EH (cell line): ENCODE measurements around the gene C18orf54.
"Not testable (repeated sequence)": the region's sequence is repeated elsewhere in the genome, so short reads cannot be mapped to it uniquely, and the experiment has no call there.

ENCODE experiments used
- DNase-seq: peaks from one replicate; pipeline ENCODE4 v3.0.0-alpha.2; 2015; ENCODE audit warnings: low read depth

C18orf54 gene

GRCh38 chr18:54357660-54358494 lies at the start of gene C18orf54, which contains the start of gene STARD6:
Gene C18orf54 (plus strand): TSS chr18:54357906. CDS start chr18:54360573, 2,667 bp downstream.
Gene STARD6 (minus strand): TSS chr18:54357858. CDS start chr18:54354573, 3,285 bp downstream.
- DNase-seq, result peak; percentile 91

DNA sequence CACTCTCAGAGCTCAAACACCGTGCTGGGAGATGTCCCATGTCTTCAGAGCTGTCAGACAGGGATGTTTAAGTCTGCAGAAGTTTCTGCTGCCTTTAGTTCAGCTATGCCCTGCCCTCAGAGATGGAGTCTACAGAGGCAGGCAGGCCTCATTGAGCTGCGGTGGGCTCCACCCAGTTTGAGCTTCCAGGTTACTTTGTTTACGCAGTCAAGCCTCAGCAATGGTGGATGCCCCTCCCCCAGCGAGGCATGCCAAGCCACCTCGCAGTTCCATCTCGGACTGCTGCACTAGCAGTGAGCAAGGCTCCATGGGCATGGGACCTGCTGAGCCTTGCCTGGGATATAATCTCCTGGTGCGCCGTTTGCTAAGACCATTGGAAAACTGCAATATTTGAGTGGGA lies 48.1 kb upstream of the C18orf54 start:
- not testable (repeated sequence) for DNase-seq

DNA sequence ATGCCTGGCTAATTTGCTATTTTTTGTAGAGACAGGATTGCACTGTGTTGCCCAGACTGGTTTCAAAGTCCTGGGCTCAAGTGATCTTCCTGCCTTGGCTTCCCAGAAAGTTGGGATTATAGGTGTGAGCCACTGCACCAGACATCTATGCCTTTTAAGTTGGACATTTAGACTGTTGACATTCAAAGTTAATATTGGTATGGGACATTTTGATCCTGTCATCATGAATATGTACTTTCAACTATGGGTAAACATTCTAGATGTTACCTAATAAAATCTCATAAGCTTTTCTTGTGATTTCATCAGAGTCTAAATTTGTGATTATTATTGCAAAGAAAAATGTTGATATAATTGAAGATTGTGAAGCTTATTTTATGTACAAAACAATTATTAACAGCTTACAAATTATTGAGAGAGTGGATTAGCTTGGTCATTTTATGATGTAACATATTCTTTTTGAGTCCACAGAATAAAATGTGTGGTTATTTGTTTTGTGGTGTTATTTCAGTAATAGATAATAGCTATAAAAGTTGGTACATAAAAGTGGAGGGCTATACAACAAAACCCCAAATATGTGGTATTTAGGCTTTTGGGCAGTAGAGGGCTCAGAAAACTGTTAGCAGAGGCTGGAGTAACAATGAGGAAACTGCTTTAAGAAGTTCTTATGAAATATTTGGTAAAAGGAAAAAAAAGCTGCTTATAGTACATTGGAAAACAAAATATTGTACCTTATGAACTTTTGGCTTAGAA lies 41.5 kb upstream of the C18orf54 start:
- DNase-seq, result no peak

DNA sequence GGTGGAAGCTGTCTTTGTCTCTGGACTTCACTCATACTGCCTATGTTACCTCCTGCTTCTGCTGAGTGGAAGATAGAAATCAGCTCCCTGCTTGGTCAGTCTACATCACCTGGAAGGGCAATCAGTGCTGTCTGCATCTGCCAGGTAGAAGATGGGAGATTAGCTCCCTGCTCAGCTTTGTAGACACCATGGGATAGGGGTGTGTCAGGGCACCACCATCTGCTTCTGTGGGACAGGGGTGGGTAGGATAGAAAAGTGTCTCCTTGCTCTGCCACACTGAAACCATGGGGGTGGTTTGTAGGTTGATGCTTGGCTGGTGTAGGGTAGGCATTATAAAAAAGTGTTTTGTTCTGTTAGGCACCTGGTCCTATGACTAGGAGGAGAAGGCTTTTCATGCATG lies 34.1 kb upstream of the C18orf54 start:
- DNase-seq, result no peak

GRCh38 chr18:54323970-54324369 lies 33.7 kb upstream of the C18orf54 start:
- DNase-seq, result peak; percentile 23

DNA sequence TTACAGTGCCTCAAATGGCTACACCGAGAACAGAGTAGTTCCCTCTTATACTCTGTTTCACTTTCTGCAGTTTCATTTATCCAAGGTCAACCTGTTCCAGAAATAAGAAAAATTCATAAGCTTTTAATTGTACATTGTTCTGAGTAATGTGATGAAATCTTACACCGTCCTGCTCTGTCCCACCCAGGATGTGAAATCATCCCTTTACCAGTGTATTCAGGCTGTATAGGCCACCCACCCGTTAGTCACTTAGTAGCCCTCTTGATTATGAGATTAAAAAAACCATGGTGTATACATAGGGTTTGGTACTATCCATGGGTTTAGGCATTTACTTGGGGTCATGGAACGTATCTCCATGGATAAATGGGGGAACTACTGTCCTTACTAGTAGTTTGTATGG lies 29.9 kb upstream of the C18orf54 start:
- no peak for DNase-seq

DNA sequence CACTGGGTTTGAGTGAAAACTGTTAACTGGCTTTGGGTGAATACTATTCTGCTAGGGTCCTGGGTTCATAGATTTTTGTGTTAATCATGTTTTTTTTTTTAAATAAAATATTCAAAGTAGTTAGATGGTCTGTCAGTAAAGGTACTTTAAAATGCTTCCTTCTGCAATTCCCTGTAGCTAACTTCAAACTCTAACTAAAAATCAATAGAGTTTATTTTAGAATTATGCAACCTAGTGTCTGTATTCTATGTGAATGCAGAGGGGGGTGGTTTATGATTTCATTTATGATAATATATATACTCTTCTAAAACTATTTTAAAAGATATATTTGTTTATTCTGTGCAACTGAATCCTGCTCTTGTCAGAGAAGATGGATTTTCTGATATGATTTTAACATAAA lies 27.9 kb upstream of the C18orf54 start:
- DNase-seq, result no peak

DNA sequence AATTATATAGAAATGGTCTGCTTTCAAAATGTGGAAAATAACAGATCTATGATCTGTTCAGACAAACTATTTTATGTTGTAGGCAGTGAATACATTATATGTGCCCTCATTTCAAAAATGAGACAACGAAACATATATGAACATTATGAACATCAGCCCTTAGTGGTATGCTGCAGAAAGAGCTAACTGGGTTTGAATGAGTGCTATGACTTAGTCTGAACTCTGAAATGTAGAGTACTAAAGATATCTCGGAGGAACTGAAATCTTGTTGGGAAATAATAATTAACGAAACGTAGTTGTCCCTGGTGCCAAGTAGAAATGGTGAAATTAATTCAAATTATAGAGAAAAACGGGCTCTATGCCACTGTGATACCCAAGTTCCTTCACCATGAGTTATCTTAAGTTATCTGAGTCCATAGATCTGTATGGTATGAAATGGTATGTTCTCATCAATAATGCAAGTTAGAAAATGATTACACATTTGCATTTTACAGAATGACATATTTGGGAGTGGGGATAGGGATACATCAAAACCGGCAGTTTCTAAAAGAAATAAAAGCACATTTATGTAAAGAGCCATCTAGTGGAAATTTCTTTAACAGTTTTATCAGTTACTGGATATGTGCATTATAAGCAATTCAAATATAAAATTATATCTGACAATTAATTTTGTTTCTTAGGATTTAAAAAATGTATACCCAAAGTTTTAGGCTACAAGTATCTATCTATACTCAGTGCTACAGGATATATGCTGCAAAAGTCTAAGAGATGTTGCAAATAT lies 26.7 kb upstream of the C18orf54 start:
- DNase-seq, result no peak

GRCh38 chr18:54335638-54336173 lies 22.0 kb upstream of the C18orf54 start:
- no peak for DNase-seq

- DNase-seq, result no peak
Observed at GRCh38 chr18:54338230-54338629, 19.5 kb upstream of the C18orf54 start.

DNA sequence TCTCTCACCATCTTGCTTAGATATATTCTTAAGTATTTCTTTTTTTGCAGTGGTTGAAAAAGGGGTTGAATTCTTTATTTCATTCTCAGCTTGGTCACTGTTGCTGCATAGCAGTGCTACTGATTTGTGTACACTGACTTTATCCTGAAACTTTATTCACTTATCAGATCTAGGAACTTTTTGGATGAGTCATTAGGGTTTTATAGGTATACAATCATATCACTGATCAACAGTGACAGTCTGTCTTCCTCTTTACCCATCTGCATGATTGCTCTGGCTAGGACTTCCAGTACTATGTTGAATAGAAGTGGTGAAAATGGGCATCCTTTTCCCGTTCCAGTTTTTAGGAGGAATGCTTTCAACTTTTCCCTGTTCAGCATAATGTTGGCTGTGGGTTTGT lies 6.5 kb upstream of the C18orf54 start:
- DNase-seq, result peak; percentile 12

DNA sequence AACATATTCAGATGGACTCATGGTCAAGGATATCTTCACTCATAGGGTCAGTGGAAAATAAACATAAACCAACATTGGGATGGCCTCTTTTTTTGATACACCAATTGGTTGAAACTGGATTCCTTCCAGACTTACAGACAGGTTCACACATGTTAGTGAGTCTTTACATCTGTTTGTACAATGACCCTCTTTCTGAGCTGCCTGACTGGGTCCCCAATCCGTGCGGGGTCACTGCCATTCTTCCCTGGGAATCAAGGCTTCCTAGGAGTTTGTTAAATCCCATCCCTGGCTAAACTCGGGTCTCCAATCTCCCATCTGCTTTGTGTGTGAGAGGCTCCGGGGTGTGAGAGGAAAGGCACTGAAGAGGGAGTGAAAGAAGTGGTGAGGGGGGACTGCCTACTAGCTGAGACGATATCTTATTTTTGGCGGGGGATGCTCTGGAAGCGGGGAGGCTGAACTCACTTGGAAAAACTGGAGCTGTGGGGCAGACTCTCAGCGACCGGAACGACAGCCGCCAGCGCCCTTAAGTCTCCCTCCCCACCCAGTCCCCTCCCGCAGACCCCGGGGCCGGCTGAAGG lies 535 bp upstream of the C18orf54 start:
- no peak for DNase-seq

DNA sequence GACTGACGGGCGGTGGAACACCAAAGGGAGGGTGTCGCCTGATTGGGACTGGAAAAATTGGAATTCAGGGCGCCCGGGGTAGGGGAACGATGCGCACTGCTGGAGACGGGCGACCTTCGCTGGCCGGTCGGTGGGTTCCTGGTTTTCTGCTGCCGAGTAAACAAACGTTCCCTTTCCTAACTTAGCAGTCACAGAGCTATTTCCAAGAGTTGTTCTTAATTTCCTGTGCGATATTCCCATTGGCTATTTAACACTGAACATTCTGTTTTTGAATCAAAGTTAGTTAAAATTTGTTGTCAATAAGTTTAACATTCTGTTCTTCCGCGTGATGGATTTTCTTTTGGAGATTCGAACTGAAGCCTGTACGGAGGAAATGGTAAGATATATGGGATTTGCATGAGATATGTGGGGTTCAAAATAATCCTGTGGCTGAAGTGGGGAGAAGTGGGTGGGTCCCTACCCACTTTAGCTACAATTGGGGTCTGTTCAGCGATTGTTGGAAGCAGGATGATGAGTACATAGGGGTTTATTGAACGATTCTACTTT lies 862 bp downstream of the C18orf54 start:
- DNase-seq, result no peak

DNA sequence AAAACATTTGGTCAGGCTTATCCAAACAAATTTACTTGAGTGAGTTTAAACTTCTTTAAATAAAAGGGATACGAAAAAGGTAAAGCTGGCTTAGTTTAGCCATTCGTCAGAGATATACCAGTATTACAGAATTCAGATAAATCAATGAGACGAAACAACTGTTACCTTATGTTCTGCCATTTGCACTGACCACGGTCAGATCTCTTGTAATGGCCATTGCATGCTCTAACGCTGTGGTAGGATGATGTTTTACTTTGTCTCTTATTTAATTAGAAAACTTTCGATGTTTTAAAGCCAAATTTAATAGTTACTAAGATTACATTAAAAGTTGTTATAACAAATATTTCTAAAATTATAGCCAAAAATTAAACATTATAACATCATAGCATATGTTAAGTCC lies 1.5 kb downstream of the C18orf54 start:
- DNase-seq, result peak; percentile 27

DNA sequence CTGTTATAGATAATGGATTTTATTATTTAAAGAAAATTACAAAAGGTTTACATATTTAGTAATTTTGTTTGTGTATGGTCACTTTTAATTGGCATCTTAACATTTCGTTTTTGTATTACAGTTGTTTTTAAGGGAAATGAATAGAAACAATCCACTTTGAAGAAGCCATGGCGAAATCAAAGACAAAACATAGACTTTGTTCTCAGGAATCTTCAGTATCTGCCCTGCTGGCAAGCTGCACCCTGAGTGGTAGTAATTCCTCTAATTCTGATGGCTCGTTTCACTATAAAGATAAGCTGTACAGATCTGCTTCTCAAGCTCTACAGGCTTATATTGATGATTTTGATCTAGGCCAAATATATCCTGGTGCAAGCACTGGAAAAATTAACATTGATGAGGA lies 2.7 kb downstream of the C18orf54 start:
- peak; percentile 28 for DNase-seq

DNA sequence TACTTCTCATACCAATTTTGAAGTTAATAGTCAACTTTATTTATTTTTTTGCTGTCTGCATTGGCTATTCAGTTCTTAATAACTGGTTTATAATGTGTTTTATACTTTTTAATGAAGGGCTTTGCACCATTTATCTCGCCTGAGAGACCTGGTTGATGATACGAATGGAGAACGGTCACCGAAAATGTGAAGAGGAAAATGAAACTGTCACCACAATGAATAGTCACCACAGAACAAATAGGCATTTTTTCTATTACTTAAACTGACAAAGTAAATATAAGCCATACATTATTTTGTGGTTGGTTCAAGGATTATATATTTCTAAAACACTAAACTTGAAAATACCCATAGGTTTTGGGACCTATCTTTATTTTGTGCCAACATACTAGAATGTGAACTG lies 20.4 kb downstream of the C18orf54 start:
- DNase-seq, result no peak

DNA sequence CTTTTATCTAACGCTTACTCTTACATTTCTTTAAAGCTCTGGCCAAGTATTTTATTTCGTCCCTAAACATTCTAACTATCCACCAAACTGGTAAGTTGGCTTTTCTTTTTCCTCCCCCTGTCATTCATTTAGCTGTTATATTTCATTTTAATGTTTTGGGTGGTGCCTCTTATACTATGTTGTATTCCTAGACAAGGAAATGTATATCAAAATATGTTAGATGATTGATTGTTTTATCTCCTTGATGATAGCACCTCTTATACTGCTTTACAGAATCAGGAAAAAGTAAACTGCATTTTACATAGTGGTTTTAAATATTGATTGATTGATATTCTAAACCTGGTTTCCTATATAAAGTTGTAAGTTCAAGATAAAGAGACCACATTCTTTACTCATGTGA lies 23.9 kb downstream of the C18orf54 start:
- DNase-seq, result no peak

DNA sequence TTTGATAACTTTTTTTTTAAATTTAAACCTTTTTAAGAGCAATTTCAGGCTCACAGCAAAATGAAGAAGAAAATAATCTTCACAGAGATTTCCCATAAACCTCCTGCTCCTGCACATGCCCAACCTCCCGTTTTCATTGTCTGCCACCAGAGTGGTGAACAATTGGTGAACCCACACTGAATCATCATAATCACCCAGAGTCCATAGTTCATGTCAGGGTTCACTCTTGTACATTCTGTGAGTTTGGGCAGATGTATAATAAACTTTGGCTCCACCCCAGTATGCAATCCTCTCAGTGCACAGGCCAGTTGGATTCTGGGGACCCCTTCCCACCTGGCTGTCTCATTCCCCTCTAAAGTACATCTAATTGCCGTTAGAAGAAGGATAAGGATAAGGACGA lies 24.4 kb downstream of the C18orf54 start:
- no peak for DNase-seq

- DNase-seq, result no peak
Observed at GRCh38 chr18:54382733-54383252, 25.1 kb downstream of the C18orf54 start.

DNA sequence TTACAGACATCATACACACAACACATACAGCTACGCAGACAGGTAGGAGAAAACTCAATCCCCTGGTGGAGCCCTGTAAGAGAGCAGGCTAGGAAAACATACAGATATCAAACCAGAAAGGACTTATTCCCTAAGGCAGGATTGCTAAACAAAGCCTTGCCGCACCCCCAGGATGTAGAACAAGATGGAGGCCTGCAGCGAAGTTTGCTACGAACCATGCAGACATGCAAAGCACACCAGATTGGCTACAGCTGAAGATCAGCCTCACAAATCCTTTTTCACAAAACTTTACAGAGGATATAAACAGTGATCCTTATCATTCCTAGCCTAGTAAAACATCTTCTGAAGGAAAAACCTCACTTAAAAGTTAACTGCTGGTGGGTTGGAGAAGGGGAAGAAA lies 28.3 kb downstream of the C18orf54 start:
- peak; percentile 20 for DNase-seq

- not testable (repeated sequence) for DNase-seq
Observed at GRCh38 chr18:54386800-54387495, 29.2 kb downstream of the C18orf54 start.
